Mammary epithelial cell (primary cell): ENCODE measurements around the gene PTTG1IP.

Experiments used
- EZH2 ChIP-seq: IDR thresholded peaks from 2 replicates; pipeline ENCODE4 v1.6.1; 2012; ENCODE audit warnings: low read length, inconsistent platforms, borderline replicate concordance
- TF ChIP-seq, protein P1 (sequence below), 2 donors: IDR thresholded peaks in 1 of 2; conservative IDR thresholded peaks in 1 of 2; 2 replicates each; pipeline ENCODE4 v1.5.1; 2011 to 2012; ENCODE audit warnings: inconsistent platforms in 2 of 2, low read length in 2 of 2, mild to moderate bottlenecking in 2 of 2, control low read depth in 1 of 2, low read depth in 1 of 2; ENCODE audit not compliant: insufficient read depth in 1 of 2; ENCODE audit errors: extremely low read depth in 1 of 2

DNA sequence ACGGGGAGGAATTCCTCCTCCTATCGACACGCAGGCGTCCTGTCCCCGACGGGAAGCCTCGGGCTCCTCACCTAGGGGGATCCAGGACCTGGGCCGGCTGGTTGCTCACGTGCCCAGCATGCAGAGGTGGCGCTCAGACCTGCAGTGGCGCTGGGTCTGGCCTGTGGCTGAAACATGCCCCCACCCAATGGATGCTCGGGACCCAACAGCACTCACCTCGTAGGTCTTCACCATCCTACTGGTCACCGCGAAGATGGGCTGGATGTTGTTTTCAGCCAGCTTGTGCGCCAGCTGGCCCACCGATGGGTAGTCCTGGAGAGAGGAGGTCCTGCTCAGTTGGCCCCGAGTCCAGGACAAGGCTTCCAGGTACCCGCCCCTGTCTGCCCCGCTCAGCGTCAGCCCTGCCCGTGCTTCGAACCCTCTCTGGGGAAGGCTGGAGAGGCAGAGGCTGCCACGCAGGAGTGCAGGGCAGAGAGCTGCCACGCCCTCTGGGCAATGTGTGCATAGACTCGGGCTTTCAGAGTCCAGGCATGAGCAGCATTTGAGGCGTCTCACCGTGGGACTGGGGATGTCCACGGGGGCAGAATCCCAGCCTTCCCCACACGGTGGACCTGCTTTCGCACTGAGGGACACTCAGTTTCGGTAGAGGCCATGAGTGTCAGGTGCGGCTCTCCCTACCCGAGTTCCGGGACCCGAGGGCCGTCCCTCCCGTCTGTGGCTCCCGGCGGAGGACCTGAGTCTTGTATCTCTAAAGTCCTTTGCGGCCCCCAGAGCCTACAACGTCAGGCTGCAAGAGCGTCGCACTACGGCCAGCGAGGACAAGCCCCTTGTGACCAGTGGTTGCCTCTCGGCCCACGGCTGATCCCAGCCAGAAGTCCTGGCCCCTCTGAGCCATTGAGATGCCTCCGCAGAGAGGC is 25.6 kb upstream of the PTTG1IP start:
- TF ChIP-seq, protein P1, sequence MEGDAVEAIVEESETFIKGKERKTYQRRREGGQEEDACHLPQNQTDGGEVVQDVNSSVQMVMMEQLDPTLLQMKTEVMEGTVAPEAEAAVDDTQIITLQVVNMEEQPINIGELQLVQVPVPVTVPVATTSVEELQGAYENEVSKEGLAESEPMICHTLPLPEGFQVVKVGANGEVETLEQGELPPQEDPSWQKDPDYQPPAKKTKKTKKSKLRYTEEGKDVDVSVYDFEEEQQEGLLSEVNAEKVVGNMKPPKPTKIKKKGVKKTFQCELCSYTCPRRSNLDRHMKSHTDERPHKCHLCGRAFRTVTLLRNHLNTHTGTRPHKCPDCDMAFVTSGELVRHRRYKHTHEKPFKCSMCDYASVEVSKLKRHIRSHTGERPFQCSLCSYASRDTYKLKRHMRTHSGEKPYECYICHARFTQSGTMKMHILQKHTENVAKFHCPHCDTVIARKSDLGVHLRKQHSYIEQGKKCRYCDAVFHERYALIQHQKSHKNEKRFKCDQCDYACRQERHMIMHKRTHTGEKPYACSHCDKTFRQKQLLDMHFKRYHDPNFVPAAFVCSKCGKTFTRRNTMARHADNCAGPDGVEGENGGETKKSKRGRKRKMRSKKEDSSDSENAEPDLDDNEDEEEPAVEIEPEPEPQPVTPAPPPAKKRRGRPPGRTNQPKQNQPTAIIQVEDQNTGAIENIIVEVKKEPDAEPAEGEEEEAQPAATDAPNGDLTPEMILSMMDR (conservative IDR thresholded peaks at IDR 0.05 in 1 of 2, IDR thresholded peaks at IDR 0.05 in 1 of 2; ENCODE audit: extremely low read depth in 1 of 2, insufficient read depth in 1 of 2, low read depth in 1 of 2, low read length in 2 of 2), result no peak
- TF ChIP-seq EZH2, result no peak
